Endometrial microvascular endothelial cells (primary cell): ENCODE results near the gene PCBP3. TPM values are rescaled to one million over a fixed set of nuclear protein-coding genes. Genes with fewer than 3 reads are reported as not detected.
"Not testable (repeated sequence)": the region's sequence is repeated elsewhere in the genome, so short reads cannot be mapped to it uniquely, and the experiment has no call there.

Experiments
- in situ Hi-C: cut with HindIII; loops from 2 replicates; pipeline ENCODE4 v1.10.0; 2017; ENCODE audit warnings: low sequenced_read_pairs, low pct_unique_long_range_greater_than_20kb; ENCODE audit errors: inconsistent ontology term
- total RNA-seq: library from RNA; depleted of rRNA; stranded (reverse); fragments of >200 nt; gene quantifications from one replicate; pipeline ENCODE4 v1.2.3, GENCODE V29; 2015; ENCODE audit errors: inconsistent ontology term

PCBP3 gene
- total RNA-seq, 1 donor from 2014 or later: not detected

- in situ Hi-C loops: no loop called here
These were observed 243.6 kb downstream of the PCBP3 start for GRCh38 chr21:45887120-45887611.

GRCh38 chr21:45887788-45888187, 244.3 kb downstream of the PCBP3 start:
- in situ Hi-C loops: no loop called here

GRCh38 chr21:45888386-45889009, 245.0 kb downstream of the PCBP3 start:
- in situ Hi-C loops: no loop called here

- in situ Hi-C loops: no loop called here
These were observed 245.7 kb downstream of the PCBP3 start for GRCh38 chr21:45889256-45889655.

GRCh38 chr21:45889961-45890360, 246.4 kb downstream of the PCBP3 start:
- in situ Hi-C loops: no loop called here

GRCh38 chr21:45891388-45892155, 248.0 kb downstream of the PCBP3 start:
- in situ Hi-C loops: no loop called here

- in situ Hi-C loops: no loop called here
These were observed 248.8 kb downstream of the PCBP3 start for GRCh38 chr21:45892156-45892915.

GRCh38 chr21:45892916-45893739, 249.6 kb downstream of the PCBP3 start:
- in situ Hi-C loops: no loop called here

- in situ Hi-C loops: no loop called here
These were observed 250.4 kb downstream of the PCBP3 start for GRCh38 chr21:45893740-45894449.

GRCh38 chr21:45894450-45894825, 250.9 kb downstream of the PCBP3 start:
- in situ Hi-C loops: no loop called here

GRCh38 chr21:45894906-45895777, 251.6 kb downstream of the PCBP3 start:
- in situ Hi-C loops: no loop called here

GRCh38 chr21:45895778-45896370, 252.3 kb downstream of the PCBP3 start:
- in situ Hi-C loops: no loop called here

- in situ Hi-C loops: not testable (repeated sequence)
These were observed 252.9 kb downstream of the PCBP3 start for GRCh38 chr21:45896431-45896830.

- in situ Hi-C loops: no loop called here
These were observed 253.9 kb downstream of the PCBP3 start for GRCh38 chr21:45897191-45898027.

GRCh38 chr21:45898028-45898350, 254.5 kb downstream of the PCBP3 start:
- in situ Hi-C loops: no loop called here

- in situ Hi-C loops: no loop called here
These were observed 255.3 kb downstream of the PCBP3 start for GRCh38 chr21:45898781-45899180.
